ENCODE data around the gene AMPD2. TPM values are rescaled to one million over a fixed set of nuclear protein-coding genes. Genes with fewer than 3 reads are reported as not detected.

AMPD2 gene
- total RNA-seq, 1 experiment from 2014 or later = 85.8 TPM

- CTCF ChIA-PET = no interaction called here
- intact Hi-C loops (cut with micrococcal nuclease; ENCODE audit: unreplicated experiment) = loop anchor here (5.0 kb wide), 1 partner anchor 76 kb away; the partner anchor contains the start of gene GNAI3
- POLR2A ChIA-PET = no interaction called here
Observed at GRCh38 chr1:109623601-109624161, 4.0 kb downstream of the AMPD2 start.

More at GRCh38 chr1:109623601-109624161, 4.0 kb downstream of the AMPD2 start:
- ATAC-seq (no peak), DNase-seq (ENCODE audit: low read depth, low spot score) (no peak)
- TF ChIP-seq REST (IDR thresholded peaks at IDR 0.05; ENCODE audit: insufficient read depth in 1 of 2, low read depth in 2 of 2, low read length in 1 of 2) = no peak
- TF ChIP-seq TCF7L2 (IDR thresholded peaks at IDR 0.05; ENCODE audit: low read depth, low read length) = no peak
- no peak for TF ChIP-seq SIN3A (IDR thresholded peaks at IDR 0.05; ENCODE audit: borderline replicate concordance, insufficient read depth, low read depth, low read length)
- TF ChIP-seq CTCF (IDR thresholded peaks at IDR 0.05) = no peak
- no peak for TF ChIP-seq POLR2AphosphoS5 (IDR thresholded peaks at IDR 0.05; ENCODE audit: low read depth, low read length)
- no TSS peak for BruUV-seq (replicated peaks)
- H3K27ac ChIP-seq (ENCODE audit: low read length) = no peak overlapping the region
- no peak overlapping the region for H3K4me3 ChIP-seq (ENCODE audit: low read depth in 2 of 2, low read length in 2 of 2)
- no peaks in the 10 kb centered on the region for H3K27me3 ChIP-seq (ENCODE audit: control insufficient read depth, insufficient read depth, low read length)
- no peaks in the 10 kb centered on the region for H3K36me3 ChIP-seq (ENCODE audit: control insufficient read depth, insufficient read depth, low read length)
- in situ Hi-C loops (cut with HindIII; ENCODE audit: low pct_unique_long_range_greater_than_20kb, low sequenced_read_pairs) = no loop called here
- H3K9me3 ChIP-seq (ENCODE audit: control insufficient read depth, insufficient read depth, low read depth, low read length) = no peaks in the 10 kb centered on the region
- peaks cover 15% of the 10 kb centered on the region for H3K4me1 ChIP-seq (ENCODE audit: control insufficient read depth, insufficient read depth, low read length)
